ENCODE data around the gene CREBBP.

The CREBBP gene

GRCh38 chr16:3752984-3753383 is 127.5 kb downstream of the CREBBP start:
- no peaks in the 10 kb centered on the region for H3K27me3 Mint-ChIP-seq (ENCODE audit: low read depth)
- H3K4me3 Mint-ChIP-seq, result no peak overlapping the region
- peaks cover 40% of the 10 kb centered on the region for H3K36me3 Mint-ChIP-seq (ENCODE audit: low read depth)
- peaks cover 7% of the 10 kb centered on the region for H3K4me1 Mint-ChIP-seq (ENCODE audit: low read depth)
- no peak overlapping the region for H3K27ac Mint-ChIP-seq
- H3K9me3 Mint-ChIP-seq, result no peaks in the 10 kb centered on the region

GRCh38 chr16:3751878-3752277 is 128.6 kb downstream of the CREBBP start:
- Mint-ChIP-seq H3K4me1 (ENCODE audit: low read depth) (peaks cover 7% of the 10 kb centered on the region), H3K4me3 (no peak overlapping the region), H3K36me3 (ENCODE audit: low read depth) (peaks cover 42% of the 10 kb centered on the region)

GRCh38 chr16:3748307-3748706 is 132.2 kb downstream of the CREBBP start:
- H3K27me3 Mint-ChIP-seq (ENCODE audit: low read depth), result no peaks in the 10 kb centered on the region
- no peak overlapping the region for H3K4me3 Mint-ChIP-seq
- no peaks in the 10 kb centered on the region for H3K9me3 Mint-ChIP-seq
- peaks cover 7% of the 10 kb centered on the region for H3K4me1 Mint-ChIP-seq (ENCODE audit: low read depth)
- H3K36me3 Mint-ChIP-seq (ENCODE audit: low read depth), result peaks cover 45% of the 10 kb centered on the region
- no peak overlapping the region for H3K27ac Mint-ChIP-seq

More at GRCh38 chr16:3751878-3752277, 128.6 kb downstream of the CREBBP start:
- Mint-ChIP-seq H3K27ac (no peak overlapping the region), H3K27me3 (ENCODE audit: low read depth) (no peaks in the 10 kb centered on the region), H3K9me3 (no peaks in the 10 kb centered on the region)

- H3K36me3 Mint-ChIP-seq (ENCODE audit: low read depth), result peaks cover 47% of the 10 kb centered on the region
- peaks cover 4% of the 10 kb centered on the region for H3K4me1 Mint-ChIP-seq (ENCODE audit: low read depth)
- H3K27me3 Mint-ChIP-seq (ENCODE audit: low read depth), result no peaks in the 10 kb centered on the region
- H3K4me3 Mint-ChIP-seq, result no peak overlapping the region
- H3K9me3 Mint-ChIP-seq, result no peaks in the 10 kb centered on the region
- H3K27ac Mint-ChIP-seq, result no peak overlapping the region
These were observed 134.7 kb downstream of the CREBBP start for GRCh38 chr16:3745751-3746355.

- no peak overlapping the region for H3K4me3 Mint-ChIP-seq
- no peak overlapping the region for H3K27ac Mint-ChIP-seq
- no peaks in the 10 kb centered on the region for H3K4me1 Mint-ChIP-seq (ENCODE audit: low read depth)
- H3K27me3 Mint-ChIP-seq (ENCODE audit: low read depth), result no peaks in the 10 kb centered on the region
- peaks cover 51% of the 10 kb centered on the region for H3K36me3 Mint-ChIP-seq (ENCODE audit: low read depth)
- no peaks in the 10 kb centered on the region for H3K9me3 Mint-ChIP-seq
These were observed 136.5 kb downstream of the CREBBP start for GRCh38 chr16:3744018-3744417.

DNA sequence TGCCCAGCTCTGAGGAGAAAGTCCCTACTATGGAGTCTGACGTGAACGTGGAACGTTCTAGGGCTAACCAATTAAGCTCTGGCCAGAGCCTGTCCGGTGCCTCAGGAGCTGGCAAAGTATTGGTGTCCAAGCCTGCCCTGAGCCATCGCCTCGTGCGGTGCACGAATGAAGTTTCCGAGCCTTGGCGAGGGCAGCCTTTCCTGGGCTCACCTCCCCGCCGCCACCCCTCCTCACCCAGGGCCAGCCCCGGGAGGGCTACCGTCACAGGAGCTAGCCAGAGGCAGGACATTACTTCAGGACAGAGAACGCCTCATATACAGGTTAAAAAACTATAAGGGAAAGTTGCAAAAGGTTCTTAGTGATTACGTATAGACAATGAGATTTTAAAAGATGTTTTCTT is 139.6 kb downstream of the CREBBP start:
- Mint-ChIP-seq H3K27me3 (ENCODE audit: low read depth) (no peaks in the 10 kb centered on the region), H3K36me3 (ENCODE audit: low read depth) (peaks cover 49% of the 10 kb centered on the region)

GRCh38 chr16:3740186-3740585 is 140.3 kb downstream of the CREBBP start:
- Mint-ChIP-seq H3K9me3 (no peaks in the 10 kb centered on the region), H3K36me3 (ENCODE audit: low read depth) (peaks cover 49% of the 10 kb centered on the region), H3K4me3 (no peak overlapping the region), H3K27ac (no peak overlapping the region), H3K27me3 (ENCODE audit: low read depth) (no peaks in the 10 kb centered on the region), H3K4me1 (ENCODE audit: low read depth) (peaks cover 2% of the 10 kb centered on the region)

More for the DNA sequence above, 139.6 kb downstream of the CREBBP start:
- peaks cover under 1% of the 10 kb centered on the region for H3K4me1 Mint-ChIP-seq (ENCODE audit: low read depth)
- H3K4me3 Mint-ChIP-seq, result no peak overlapping the region
- no peak overlapping the region for H3K27ac Mint-ChIP-seq
- no peaks in the 10 kb centered on the region for H3K9me3 Mint-ChIP-seq

DNA sequence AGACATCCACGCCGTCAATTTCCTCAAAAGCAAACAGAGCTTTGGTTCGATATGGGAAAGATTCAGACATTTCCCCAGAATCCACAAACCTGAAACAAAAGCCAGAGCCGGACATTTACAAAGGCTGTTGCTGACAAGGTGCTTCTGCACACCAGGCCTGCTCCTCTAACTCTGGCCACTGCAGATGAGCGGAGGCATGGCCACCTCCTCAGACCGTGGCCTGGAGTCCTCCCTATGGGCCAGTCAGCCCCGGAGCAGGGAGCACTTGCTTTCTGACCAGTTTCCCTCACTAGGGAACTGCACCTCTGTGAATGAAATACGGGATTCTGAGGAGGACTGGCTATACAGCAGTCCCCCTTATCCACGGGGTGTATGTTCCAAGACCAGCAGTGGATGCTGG is 140.9 kb downstream of the CREBBP start:
- H3K27me3 Mint-ChIP-seq (ENCODE audit: low read depth), result no peaks in the 10 kb centered on the region
- H3K9me3 Mint-ChIP-seq, result no peaks in the 10 kb centered on the region
- H3K4me1 Mint-ChIP-seq (ENCODE audit: low read depth), result peaks cover 5% of the 10 kb centered on the region
- H3K36me3 Mint-ChIP-seq (ENCODE audit: low read depth), result peaks cover 52% of the 10 kb centered on the region
- no peak overlapping the region for H3K27ac Mint-ChIP-seq
- H3K4me3 Mint-ChIP-seq, result no peak overlapping the region

GRCh38 chr16:3738541-3738940 is 142.0 kb downstream of the CREBBP start:
- H3K4me1 Mint-ChIP-seq (ENCODE audit: low read depth), result peaks cover 5% of the 10 kb centered on the region

GRCh38 chr16:3738128-3738527 is 142.4 kb downstream of the CREBBP start:
- peaks cover 5% of the 10 kb centered on the region for H3K4me1 Mint-ChIP-seq (ENCODE audit: low read depth)

More at GRCh38 chr16:3738541-3738940, 142.0 kb downstream of the CREBBP start:
- no peak overlapping the region for H3K27ac Mint-ChIP-seq
- H3K4me3 Mint-ChIP-seq, result no peak overlapping the region
- no peaks in the 10 kb centered on the region for H3K27me3 Mint-ChIP-seq (ENCODE audit: low read depth)
- H3K36me3 Mint-ChIP-seq (ENCODE audit: low read depth), result peaks cover 51% of the 10 kb centered on the region
- H3K9me3 Mint-ChIP-seq, result no peaks in the 10 kb centered on the region

DNA sequence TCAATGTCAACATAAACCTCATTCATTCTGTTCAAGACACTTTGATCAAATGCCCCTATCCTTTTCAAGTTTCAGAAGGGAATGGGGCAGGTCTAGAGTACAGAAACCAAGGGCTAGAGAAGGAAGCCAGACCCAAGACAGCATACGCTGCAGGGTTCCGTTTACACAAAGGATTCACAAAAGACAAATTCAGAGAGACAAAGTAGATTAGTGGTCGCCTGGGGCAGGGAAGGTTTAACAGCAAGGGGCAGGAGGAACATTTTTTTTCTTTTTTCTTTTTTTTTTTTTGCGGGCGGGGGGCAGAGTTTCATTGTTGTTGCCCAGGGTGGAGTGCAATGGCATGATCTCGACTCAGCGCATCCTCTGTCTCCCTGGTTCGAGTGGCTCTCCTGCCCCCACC is 143.3 kb downstream of the CREBBP start:
- Mint-ChIP-seq H3K9me3 (no peaks in the 10 kb centered on the region), H3K27ac (no peak overlapping the region), H3K4me3 (no peak overlapping the region), H3K4me1 (ENCODE audit: low read depth) (peaks cover 5% of the 10 kb centered on the region), H3K36me3 (ENCODE audit: low read depth) (peaks cover 42% of the 10 kb centered on the region), H3K27me3 (ENCODE audit: low read depth) (no peaks in the 10 kb centered on the region)

More at GRCh38 chr16:3738128-3738527, 142.4 kb downstream of the CREBBP start:
- Mint-ChIP-seq H3K36me3 (ENCODE audit: low read depth) (peaks cover 50% of the 10 kb centered on the region), H3K9me3 (no peaks in the 10 kb centered on the region), H3K27me3 (ENCODE audit: low read depth) (no peaks in the 10 kb centered on the region), H3K27ac (no peak overlapping the region), H3K4me3 (no peak overlapping the region)

DNA sequence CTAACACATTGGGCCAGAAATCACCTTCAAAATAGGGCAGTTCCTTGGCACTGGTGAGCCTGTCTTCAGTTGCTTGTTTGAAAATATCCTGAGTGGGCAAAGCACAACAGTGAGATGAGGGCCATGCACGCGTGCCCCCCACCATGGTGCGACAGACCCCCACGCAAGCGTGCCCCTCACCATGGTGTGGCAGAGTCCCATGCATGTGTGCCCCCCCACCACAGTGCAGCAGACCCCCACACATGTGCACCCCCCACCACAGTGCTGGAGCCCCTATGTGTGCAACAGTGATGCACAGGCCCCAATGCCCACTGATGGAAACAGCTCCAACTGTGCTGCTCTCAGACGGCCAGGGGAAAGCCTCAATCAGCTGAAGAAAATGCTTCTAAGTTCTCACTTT is 144.4 kb downstream of the CREBBP start:
- H3K36me3 Mint-ChIP-seq (ENCODE audit: low read depth), result peaks cover 45% of the 10 kb centered on the region
- H3K4me3 Mint-ChIP-seq, result no peak overlapping the region
- no peaks in the 10 kb centered on the region for H3K27me3 Mint-ChIP-seq (ENCODE audit: low read depth)
- H3K27ac Mint-ChIP-seq, result no peak overlapping the region
- H3K9me3 Mint-ChIP-seq, result no peaks in the 10 kb centered on the region
- H3K4me1 Mint-ChIP-seq (ENCODE audit: low read depth), result peaks cover 5% of the 10 kb centered on the region

GRCh38 chr16:3735541-3735940 is 145.0 kb downstream of the CREBBP start:
- Mint-ChIP-seq H3K36me3 (ENCODE audit: low read depth) (peaks cover 47% of the 10 kb centered on the region), H3K27ac (no peak overlapping the region), H3K9me3 (no peaks in the 10 kb centered on the region), H3K27me3 (ENCODE audit: low read depth) (no peaks in the 10 kb centered on the region), H3K4me3 (no peak overlapping the region), H3K4me1 (ENCODE audit: low read depth) (peaks cover 5% of the 10 kb centered on the region)

DNA sequence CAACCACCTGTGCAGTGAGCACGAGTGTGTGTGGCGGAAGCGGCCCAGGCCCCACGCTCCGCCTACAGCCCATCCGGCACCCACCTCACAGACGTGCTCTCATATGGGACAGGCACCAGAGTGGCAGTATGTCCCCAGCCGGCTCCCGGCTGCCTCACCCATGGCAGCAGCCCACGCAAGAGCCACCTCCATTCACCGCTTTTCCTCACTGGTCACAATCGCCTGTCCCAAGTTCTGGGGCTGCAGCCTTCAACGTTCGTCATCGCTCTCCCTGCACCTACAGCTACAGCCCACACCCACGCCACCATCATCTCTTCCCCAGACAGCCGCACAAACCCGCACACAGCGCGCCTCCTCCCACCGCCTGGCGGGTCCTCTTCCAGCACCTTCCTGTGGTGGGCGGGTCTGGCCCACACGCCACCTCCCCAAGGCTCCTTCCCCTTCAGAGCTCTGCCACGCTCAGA is 145.7 kb downstream of the CREBBP start:
- Mint-ChIP-seq H3K36me3 (ENCODE audit: low read depth) (peaks cover 51% of the 10 kb centered on the region), H3K27ac (no peak overlapping the region), H3K4me1 (ENCODE audit: low read depth) (peaks cover 5% of the 10 kb centered on the region)

GRCh38 chr16:3734084-3734757 is 146.3 kb downstream of the CREBBP start:
- Mint-ChIP-seq H3K27me3 (ENCODE audit: low read depth) (no peaks in the 10 kb centered on the region), H3K36me3 (ENCODE audit: low read depth) (peaks cover 49% of the 10 kb centered on the region), H3K4me1 (ENCODE audit: low read depth) (peaks cover 5% of the 10 kb centered on the region), H3K27ac (no peak overlapping the region), H3K9me3 (no peaks in the 10 kb centered on the region), H3K4me3 (no peak overlapping the region)

More for the DNA sequence above, 145.7 kb downstream of the CREBBP start:
- no peak overlapping the region for H3K4me3 Mint-ChIP-seq
- no peaks in the 10 kb centered on the region for H3K27me3 Mint-ChIP-seq (ENCODE audit: low read depth)
- H3K9me3 Mint-ChIP-seq, result no peaks in the 10 kb centered on the region
